Measurements from ENCODE around the gene DCLK3. TPM values are rescaled to one million over a fixed set of nuclear protein-coding genes. Genes with fewer than 3 reads are reported as not detected.

The DCLK3 gene
- total and polyA plus RNA-seq, 2 of the 8 experiments (the other 6 are each of a cell fraction or from before 2014, with no cell fraction given), result 0.27 to 0.63 TPM

DNA sequence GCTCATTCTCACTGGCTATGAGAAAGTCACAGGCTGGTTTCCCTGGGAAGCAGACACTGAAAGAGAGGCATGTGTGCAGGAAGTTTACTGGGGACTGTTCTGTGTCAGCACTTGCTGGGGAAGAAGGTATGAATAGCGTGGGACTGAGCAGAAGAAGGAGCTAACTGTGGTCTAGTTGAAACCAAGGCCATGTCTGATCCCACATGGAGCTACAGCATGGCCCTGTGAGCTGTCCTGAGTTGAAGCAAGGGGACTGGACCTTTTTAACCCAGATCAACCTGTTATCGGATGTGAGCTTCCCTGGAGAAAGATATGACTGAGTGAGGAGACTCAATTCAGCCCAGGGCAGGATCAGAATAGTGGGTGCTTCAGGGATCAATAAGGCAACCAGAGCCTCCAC lies 53.7 kb downstream of the DCLK3 start:
- Histone ChIP-seq H3K4me2 (ENCODE audit: insufficient read depth in 1 of 2, low read depth in 2 of 2, low read length in 2 of 2) (no peak overlapping the region), H3K23ac (ENCODE audit: insufficient read length) (no peak overlapping the region), H3K4me3 (ENCODE audit: extremely low read depth in 1 of 4, insufficient read depth in 2 of 4, low read depth in 3 of 4, low read length in 4 of 4) (no peak overlapping the region), H2BK120ac (replicated peaks; ENCODE audit: low read depth, low read length) (no peak overlapping the region), H2AFZ (ENCODE audit: low read length) (no peak overlapping the region), H2BK5ac (ENCODE audit: low read depth, low read length) (no peak overlapping the region), H3K79me2 (ENCODE audit: control insufficient read depth in 1 of 2, insufficient read depth in 2 of 2, low read length in 2 of 2) (no peaks in the 10 kb centered on the region), H2BK20ac (ENCODE audit: low read length) (no peak overlapping the region), H3K36me3 (ENCODE audit: control insufficient read depth in 2 of 4, insufficient read depth in 4 of 4, low read length in 3 of 4) (no peaks in the 10 kb centered on the region), H2AK5ac (ENCODE audit: low read depth, low read length) (no peak overlapping the region), H3K79me1 (ENCODE audit: low read depth, low read length) (no peaks in the 10 kb centered on the region), H4K20me1 (replicated peaks in 1 of 2; ENCODE audit: control insufficient read depth in 1 of 2, insufficient read depth in 2 of 2, low read length in 2 of 2) (no peaks in the 10 kb centered on the region), H3K27me3 (replicated peaks in 1 of 4; ENCODE audit: control insufficient read depth in 3 of 4, extremely low read depth in 1 of 4, insufficient read depth in 3 of 4, low read length in 3 of 4) (no peaks in the 10 kb centered on the region), H3K23me2 (ENCODE audit: low read depth, low read length) (no peaks in the 10 kb centered on the region), H3K4me1 (replicated peaks in 1 of 4; ENCODE audit: control insufficient read depth in 3 of 4, insufficient read depth in 4 of 4, low read length in 3 of 4) (no peaks in the 10 kb centered on the region), H4K5ac (ENCODE audit: insufficient read length, low read depth, low read length) (no peak overlapping the region), H4K8ac (ENCODE audit: extremely low read depth, insufficient read depth, low read length) (no peak overlapping the region), H3K9me3 (ENCODE audit: insufficient read depth in 2 of 2, low read depth in 1 of 2, low read length in 1 of 2) (no peaks in the 10 kb centered on the region), H4K91ac (replicated peaks; ENCODE audit: insufficient read length, low read length) (no peak overlapping the region), H3K27ac (ENCODE audit: low read depth, low read length) (no peak overlapping the region), H2BK15ac (ENCODE audit: low read length) (no peak overlapping the region), H3K4ac (replicated peaks; ENCODE audit: insufficient read length, low read depth, low read length) (no peak overlapping the region), H3K9ac (replicated peaks in 1 of 4; ENCODE audit: extremely low read depth in 1 of 4, low read depth in 3 of 4, low read length in 3 of 4) (no peak overlapping the region), H3K56ac (replicated peaks; ENCODE audit: insufficient read length, low read depth, low read length) (no peak overlapping the region), H3K18ac (ENCODE audit: extremely low read depth, low read length) (no peak overlapping the region), H2BK12ac (ENCODE audit: low read depth, low read length) (no peak overlapping the region), H3K14ac (ENCODE audit: insufficient read length) (no peak overlapping the region)
- FAIRE-seq (no peak), DNase-seq (ENCODE audit: low read depth in 1 of 2, low spot score in 2 of 2) (no peak)
- POLR2A ChIA-PET (ENCODE audit: partially characterized antibody), result interaction anchor here (0.6 kb wide), 1 partner anchor 9 kb away, joined by 3 read pairs; no protein-coding TSS in a partner anchor
- CTCF ChIA-PET (ENCODE audit: partially characterized antibody), result interaction anchor here (0.8 to 2.3 kb wide), 6 partner anchors 18 to 745 kb away, joined by 3 to 8 read pairs (median 4); no protein-coding TSS in a partner anchor
- WGBS, 2 experiments (ENCODE audit: extremely low coverage in 1 of 2, insufficient coverage in 1 of 2, insufficient read length in 1 of 2, insufficient replicate concordance in 2 of 2, low coverage in 1 of 2, low lambda C conversion rate in 2 of 2, missing lambda C conversion rate in 1 of 2), result 74% methylated on average over 2 of the region's 2 CpGs; no CpG with 5 or more reads in 1 of the 2 experiments
- TF ChIP-seq ZNF274 (IDR thresholded peaks at IDR 0.05; ENCODE audit: borderline replicate concordance, extremely low read depth, low read length) (no peak), BCL11A (IDR thresholded peaks at IDR 0.05; ENCODE audit: low read depth in 2 of 2, low read length in 2 of 2) (no peak), SIN3A (conservative IDR thresholded peaks at IDR 0.05 in 1 of 2, IDR thresholded peaks at IDR 0.05 in 1 of 2; ENCODE audit: low read depth in 1 of 2, low read length in 2 of 2) (no peak), JUND (IDR thresholded peaks at IDR 0.05; ENCODE audit: low read length) (no peak), SUZ12 (IDR thresholded peaks at IDR 0.05; ENCODE audit: low read length) (no peak), RFX5 (IDR thresholded peaks at IDR 0.05; ENCODE audit: borderline replicate concordance, low read depth, low read length) (no peak), CREB1 (IDR thresholded peaks at IDR 0.05) (no peak), YY1 (IDR thresholded peaks at IDR 0.05; ENCODE audit: low read depth, low read length) (no peak), GTF2F1 (IDR thresholded peaks at IDR 0.05; ENCODE audit: borderline replicate concordance, low read depth, low read length) (no peak), CBX8 (IDR thresholded peaks at IDR 0.05; ENCODE audit: borderline replicate concordance, low read depth, low read length) (no peak), SAP30 (IDR thresholded peaks at IDR 0.05; ENCODE audit: insufficient read depth, insufficient replicate concordance, low read length) (no peak), KDM1A (IDR thresholded peaks at IDR 0.05; ENCODE audit: borderline replicate concordance, low read length) (no peak), ASH2L (IDR thresholded peaks at IDR 0.05; ENCODE audit: low read length) (no peak)
- TF ChIP-seq, protein P1, sequence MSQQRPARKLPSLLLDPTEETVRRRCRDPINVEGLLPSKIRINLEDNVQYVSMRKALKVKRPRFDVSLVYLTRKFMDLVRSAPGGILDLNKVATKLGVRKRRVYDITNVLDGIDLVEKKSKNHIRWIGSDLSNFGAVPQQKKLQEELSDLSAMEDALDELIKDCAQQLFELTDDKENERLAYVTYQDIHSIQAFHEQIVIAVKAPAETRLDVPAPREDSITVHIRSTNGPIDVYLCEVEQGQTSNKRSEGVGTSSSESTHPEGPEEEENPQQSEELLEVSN (IDR thresholded peaks at IDR 0.05), result no peak
